GM12874 (cell line): Measurements from ENCODE around the gene ELF2.

Experiments
- TF ChIP-seq, protein P1 (sequence below): IDR thresholded peaks from 2 replicates; pipeline ENCODE4 v1.5.1; 2011; ENCODE audit warnings: low read depth, mild to moderate bottlenecking, control low read depth, low read length, moderate library complexity; ENCODE audit not compliant: insufficient read depth

Gene ELF2

DNA sequence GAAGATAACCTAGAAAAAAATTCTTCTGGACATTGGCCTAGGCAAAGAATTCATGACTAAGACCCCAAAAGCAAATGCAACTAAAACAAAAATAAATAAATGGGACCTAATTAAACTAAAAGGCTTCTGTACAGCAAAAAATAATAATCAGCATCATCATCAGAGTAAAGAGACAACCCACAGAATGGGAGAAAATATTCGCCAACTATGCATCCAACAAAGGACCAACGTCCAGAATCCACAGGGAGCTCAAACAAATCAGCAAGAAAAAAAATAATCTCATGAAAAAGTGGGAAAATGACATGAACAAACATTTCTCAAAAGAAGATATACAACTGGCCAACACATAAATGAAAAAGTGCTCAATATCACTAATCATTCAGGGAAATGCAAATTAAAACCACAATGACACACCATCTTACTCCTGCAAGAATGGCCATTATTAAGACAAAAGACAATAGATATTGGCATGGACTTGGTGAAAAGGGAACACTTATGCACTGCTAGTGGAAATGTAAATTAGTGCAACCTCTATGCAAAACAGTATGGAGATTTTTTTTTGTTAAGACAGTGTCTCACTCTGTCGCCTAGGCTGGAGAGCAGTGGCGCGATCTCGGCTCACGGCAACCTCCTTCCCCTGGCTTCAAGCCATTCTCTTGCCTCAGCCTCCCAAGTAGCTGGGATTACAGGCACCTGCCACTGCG, 29.9 kb downstream of the ELF2 start:
- TF ChIP-seq, protein P1, sequence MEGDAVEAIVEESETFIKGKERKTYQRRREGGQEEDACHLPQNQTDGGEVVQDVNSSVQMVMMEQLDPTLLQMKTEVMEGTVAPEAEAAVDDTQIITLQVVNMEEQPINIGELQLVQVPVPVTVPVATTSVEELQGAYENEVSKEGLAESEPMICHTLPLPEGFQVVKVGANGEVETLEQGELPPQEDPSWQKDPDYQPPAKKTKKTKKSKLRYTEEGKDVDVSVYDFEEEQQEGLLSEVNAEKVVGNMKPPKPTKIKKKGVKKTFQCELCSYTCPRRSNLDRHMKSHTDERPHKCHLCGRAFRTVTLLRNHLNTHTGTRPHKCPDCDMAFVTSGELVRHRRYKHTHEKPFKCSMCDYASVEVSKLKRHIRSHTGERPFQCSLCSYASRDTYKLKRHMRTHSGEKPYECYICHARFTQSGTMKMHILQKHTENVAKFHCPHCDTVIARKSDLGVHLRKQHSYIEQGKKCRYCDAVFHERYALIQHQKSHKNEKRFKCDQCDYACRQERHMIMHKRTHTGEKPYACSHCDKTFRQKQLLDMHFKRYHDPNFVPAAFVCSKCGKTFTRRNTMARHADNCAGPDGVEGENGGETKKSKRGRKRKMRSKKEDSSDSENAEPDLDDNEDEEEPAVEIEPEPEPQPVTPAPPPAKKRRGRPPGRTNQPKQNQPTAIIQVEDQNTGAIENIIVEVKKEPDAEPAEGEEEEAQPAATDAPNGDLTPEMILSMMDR = no peak

DNA sequence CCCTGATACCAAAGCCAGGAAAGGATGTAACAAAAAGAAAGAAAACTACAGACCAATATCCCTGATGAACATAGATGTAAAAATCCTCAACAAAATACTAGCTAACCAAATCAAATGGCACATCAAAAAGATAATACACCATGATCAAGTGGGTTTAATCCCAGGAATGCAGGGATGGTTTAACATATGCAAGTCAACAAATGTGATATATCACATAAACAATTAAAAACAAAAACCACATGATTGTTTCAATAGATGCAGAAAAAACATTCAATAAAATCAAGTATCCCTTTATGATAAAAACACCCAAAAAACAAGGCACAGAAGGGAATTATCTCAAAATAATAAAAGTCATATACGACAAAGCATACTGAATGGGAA, 31.5 kb downstream of the ELF2 start:
- TF ChIP-seq, protein P1 = no peak

GRCh38 chr4:139144911-139145551, 32.0 kb downstream of the ELF2 start:
- TF ChIP-seq, protein P1 = no peak

DNA sequence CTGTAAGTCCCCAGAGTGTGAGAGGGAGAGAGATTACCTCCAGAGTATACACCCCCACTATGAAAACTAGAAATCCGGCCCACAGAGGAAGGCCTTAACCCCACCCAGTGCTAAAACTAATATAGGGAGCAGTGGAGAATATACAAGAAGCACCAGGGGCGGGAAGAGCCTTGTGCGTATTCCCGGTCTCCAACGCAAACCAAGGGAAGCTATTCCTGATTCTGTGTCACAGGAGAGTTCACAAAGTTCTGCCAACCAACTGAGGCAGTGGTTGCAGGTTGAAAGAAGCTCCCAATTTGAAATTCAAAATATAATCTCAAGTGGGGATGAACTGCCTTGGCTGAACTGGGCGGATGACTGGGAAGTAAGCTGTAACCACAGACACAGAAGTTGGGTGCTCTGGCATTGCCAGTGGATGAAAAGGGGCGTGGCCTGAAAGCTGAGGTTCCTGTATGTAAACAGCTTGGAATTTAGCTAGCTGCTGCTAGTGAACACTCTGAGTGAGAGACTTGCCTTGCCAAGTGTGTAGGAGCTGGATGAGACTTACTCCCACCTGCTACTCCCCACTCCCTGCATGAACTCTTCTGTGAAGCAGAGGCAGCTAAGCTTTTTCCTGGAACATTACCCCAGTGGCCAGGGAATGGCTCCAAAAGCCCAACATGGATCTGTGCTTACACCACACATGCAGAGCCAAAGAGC, 32.7 kb downstream of the ELF2 start:
- TF ChIP-seq, protein P1 = no peak

- TF ChIP-seq, protein P1 = no peak
These were observed 34.0 kb downstream of the ELF2 start for GRCh38 chr4:139142980-139143379.

- TF ChIP-seq, protein P1 = no peak
These were observed 34.9 kb downstream of the ELF2 start for GRCh38 chr4:139142087-139142486.

DNA sequence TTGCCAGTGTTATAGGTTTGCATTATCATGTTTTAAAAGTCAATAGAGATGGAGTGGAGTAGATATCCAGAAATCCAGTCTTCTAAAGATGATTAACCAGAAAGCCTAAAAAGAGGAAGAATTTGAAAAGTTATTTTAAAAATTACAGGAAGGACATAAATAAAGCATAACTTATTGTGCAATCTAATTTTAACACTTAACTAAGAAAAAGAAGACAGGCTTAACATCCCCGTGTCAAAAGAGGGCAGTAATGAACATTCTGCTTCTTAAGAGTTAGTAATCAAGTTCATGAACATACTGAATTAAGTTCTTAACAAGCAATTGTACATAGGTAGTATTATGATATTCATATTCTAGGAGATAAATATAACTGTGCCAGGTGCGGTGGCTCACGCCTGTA, 39.3 kb downstream of the ELF2 start:
- TF ChIP-seq, protein P1 = no peak
